MM.1S (cell line): Measurements from ENCODE around the gene BUB3.

Experiments used
- EZH2 ChIP-seq: fragments of 300-600 bp; sonication (generic); optimal IDR thresholded peaks from 2 replicates; pipeline ENCODE3; 2017; ENCODE audit warnings: low read depth, mild to moderate bottlenecking, antibody characterized with exemption, low read length, mixed read lengths
- EZH2phosphoT487 ChIP-seq: fragments of 300-600 bp; sonication (generic); IDR thresholded peaks from 2 replicates; pipeline ENCODE4 v1.6.1; 2018; ENCODE audit warnings: antibody characterized with exemption, low read length
- TF ChIP-seq, protein P1 (sequence below): fragments of 300-600 bp; sonication (generic); IDR thresholded peaks from 2 replicates; pipeline ENCODE4 v1.5.1; 2016; ENCODE audit warnings: antibody characterized with exemption, low read length, mixed read lengths

DNA sequence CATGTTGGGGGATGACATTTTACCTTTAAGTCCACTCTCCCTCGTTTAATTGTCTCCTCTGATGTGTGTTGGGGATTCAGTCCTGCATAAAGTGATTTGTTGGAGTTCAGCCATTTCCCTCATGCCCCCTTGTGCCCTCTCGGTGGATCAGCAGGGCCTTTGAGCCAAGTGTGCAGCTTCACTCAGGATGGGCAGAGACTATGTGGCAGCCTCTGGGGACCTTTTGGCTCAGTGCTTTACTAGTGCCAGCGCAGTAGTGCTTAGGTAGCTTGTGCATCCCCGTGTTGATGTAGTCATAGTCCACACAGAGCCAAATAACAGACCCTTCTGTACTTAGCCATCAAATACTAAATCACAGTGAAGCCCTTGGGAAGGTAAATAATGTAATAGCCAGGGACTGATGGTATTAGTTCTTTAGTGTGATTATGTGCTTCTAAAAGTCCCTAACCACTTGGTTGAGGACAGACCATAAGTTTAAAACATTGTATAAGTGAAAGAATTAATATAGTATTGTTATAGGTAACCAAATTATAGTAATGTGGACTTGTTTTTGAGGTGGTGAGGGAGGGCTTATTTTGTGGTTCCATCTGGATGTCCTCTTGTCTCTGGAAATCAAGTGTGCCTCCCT, 11.4 kb downstream of the BUB3 start:
- TF ChIP-seq, protein P1, sequence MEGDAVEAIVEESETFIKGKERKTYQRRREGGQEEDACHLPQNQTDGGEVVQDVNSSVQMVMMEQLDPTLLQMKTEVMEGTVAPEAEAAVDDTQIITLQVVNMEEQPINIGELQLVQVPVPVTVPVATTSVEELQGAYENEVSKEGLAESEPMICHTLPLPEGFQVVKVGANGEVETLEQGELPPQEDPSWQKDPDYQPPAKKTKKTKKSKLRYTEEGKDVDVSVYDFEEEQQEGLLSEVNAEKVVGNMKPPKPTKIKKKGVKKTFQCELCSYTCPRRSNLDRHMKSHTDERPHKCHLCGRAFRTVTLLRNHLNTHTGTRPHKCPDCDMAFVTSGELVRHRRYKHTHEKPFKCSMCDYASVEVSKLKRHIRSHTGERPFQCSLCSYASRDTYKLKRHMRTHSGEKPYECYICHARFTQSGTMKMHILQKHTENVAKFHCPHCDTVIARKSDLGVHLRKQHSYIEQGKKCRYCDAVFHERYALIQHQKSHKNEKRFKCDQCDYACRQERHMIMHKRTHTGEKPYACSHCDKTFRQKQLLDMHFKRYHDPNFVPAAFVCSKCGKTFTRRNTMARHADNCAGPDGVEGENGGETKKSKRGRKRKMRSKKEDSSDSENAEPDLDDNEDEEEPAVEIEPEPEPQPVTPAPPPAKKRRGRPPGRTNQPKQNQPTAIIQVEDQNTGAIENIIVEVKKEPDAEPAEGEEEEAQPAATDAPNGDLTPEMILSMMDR: no peak
- TF ChIP-seq EZH2phosphoT487 (no peak), EZH2 (no peak)
